Mesothelial cell of epicardium (in vitro differentiated cells): Measurements from ENCODE around the gene OR7G2. TPM values are rescaled to one million over a fixed set of nuclear protein-coding genes. Genes with fewer than 3 reads are reported as not detected.

Experiments
- DNase-seq, 2 experiments: peaks; one replicate each; pipeline ENCODE4 v3.0.0; 2021; ENCODE audit warnings: low spot score in 2 of 2; ENCODE audit not compliant: unreplicated experiment in 2 of 2
- H3K27ac Mint-ChIP-seq: 2 replicates; pipeline ENCODE4 v1.8.0; 2021; ENCODE audit warnings: mixed read lengths
- H3K27me3 Mint-ChIP-seq: 2 replicates; pipeline ENCODE4 v1.8.0; 2021; ENCODE audit warnings: low read depth, mixed read lengths
- H3K36me3 Mint-ChIP-seq: 2 replicates; pipeline ENCODE4 v1.8.0; 2021; ENCODE audit warnings: mixed read lengths
- H3K4me1 Mint-ChIP-seq: 2 replicates; pipeline ENCODE4 v1.8.0; 2021; ENCODE audit warnings: mixed read lengths
- H3K4me3 Mint-ChIP-seq: 2 replicates; pipeline ENCODE4 v1.8.0; 2021; ENCODE audit warnings: mild to moderate bottlenecking, moderate library complexity, mixed read lengths
- H3K9me3 Mint-ChIP-seq: 2 replicates; pipeline ENCODE4 v1.8.0; 2021; ENCODE audit warnings: mixed read lengths
- CTCF ChIP-seq: fragments of 200-600 bp; sonication (generic); IDR thresholded peaks from one replicate; pipeline ENCODE4 v1.5.0; 2021; ENCODE audit warnings: antibody characterized with exemption; ENCODE audit not compliant: unreplicated experiment
- total RNA-seq: library from RNA; stranded (reverse); gene quantifications from 3 replicates; pipeline ENCODE4 v1.2.1, GENCODE V29; 2021

The OR7G2 gene
- total RNA-seq, 1 donor from 2014 or later, result not detected

GRCh38 chr19:9109959-9110358 lies 2.7 kb upstream of the OR7G2 start:
- no peak overlapping the region for H3K27ac Mint-ChIP-seq
- no peak for DNase-seq
- peaks cover 5% of the 10 kb centered on the region for H3K36me3 Mint-ChIP-seq
- H3K27me3 Mint-ChIP-seq, result no peaks in the 10 kb centered on the region
- no peak for TF ChIP-seq CTCF
- H3K4me1 Mint-ChIP-seq, result no peaks in the 10 kb centered on the region
- no peak overlapping the region for H3K4me3 Mint-ChIP-seq
- H3K9me3 Mint-ChIP-seq, result peaks cover 36% of the 10 kb centered on the region

GRCh38 chr19:9086761-9087160 lies 20.5 kb downstream of the OR7G2 start, which contains the start of gene OR1M1:
Gene OR1M1 (plus strand): TSS chr19:9087061. CDS start chr19:9093245, 6,184 bp downstream.
- no peak for TF ChIP-seq CTCF
- DNase-seq, result no peak
- no peaks in the 10 kb centered on the region for H3K36me3 Mint-ChIP-seq
- H3K9me3 Mint-ChIP-seq, result peaks cover 16% of the 10 kb centered on the region
- H3K4me1 Mint-ChIP-seq, result no peaks in the 10 kb centered on the region
- H3K27me3 Mint-ChIP-seq, result no peaks in the 10 kb centered on the region
- H3K27ac Mint-ChIP-seq, result no peak within 1 kb of the TSS
- H3K4me3 Mint-ChIP-seq, result no peak within 1 kb of the TSS

- DNase-seq, result no peak
- Mint-ChIP-seq H3K27ac (peak overlapping the region; percentile 55), H3K9me3 (no peaks in the 10 kb centered on the region), H3K4me3 (no peak overlapping the region), H3K36me3 (no peaks in the 10 kb centered on the region), H3K4me1 (peaks cover 31% of the 10 kb centered on the region), H3K27me3 (no peaks in the 10 kb centered on the region)
- no peak for TF ChIP-seq CTCF
These were observed 28.6 kb downstream of the OR7G2 start for GRCh38 chr19:9078651-9079050.

DNA sequence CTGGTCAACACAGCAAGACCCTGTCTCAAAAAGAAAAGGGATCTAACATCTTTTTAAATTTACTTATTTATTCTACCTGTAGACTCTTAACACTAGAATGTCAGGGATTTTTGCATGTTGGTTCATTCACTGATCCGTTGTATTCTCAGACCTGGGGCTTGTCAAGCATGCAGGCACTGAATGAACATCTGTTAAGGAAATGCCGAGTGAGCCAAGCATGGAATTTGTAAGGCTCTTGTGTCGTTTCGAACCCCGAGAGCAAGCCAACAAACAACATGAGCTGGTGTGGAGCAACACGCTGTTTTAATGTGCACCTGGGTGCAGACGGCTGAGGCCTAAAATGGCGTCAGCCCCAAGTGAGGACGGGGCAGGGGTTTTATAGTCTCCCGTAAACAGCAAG lies 30.4 kb downstream of the OR7G2 start:
- no peaks in the 10 kb centered on the region for H3K9me3 Mint-ChIP-seq
- no peaks in the 10 kb centered on the region for H3K27me3 Mint-ChIP-seq
- H3K36me3 Mint-ChIP-seq, result no peaks in the 10 kb centered on the region
- no peak for TF ChIP-seq CTCF
- peak overlapping the region; percentile 56 for H3K27ac Mint-ChIP-seq
- peaks cover 32% of the 10 kb centered on the region for H3K4me1 Mint-ChIP-seq
- no peak overlapping the region for H3K4me3 Mint-ChIP-seq
- DNase-seq, result no peak

DNA sequence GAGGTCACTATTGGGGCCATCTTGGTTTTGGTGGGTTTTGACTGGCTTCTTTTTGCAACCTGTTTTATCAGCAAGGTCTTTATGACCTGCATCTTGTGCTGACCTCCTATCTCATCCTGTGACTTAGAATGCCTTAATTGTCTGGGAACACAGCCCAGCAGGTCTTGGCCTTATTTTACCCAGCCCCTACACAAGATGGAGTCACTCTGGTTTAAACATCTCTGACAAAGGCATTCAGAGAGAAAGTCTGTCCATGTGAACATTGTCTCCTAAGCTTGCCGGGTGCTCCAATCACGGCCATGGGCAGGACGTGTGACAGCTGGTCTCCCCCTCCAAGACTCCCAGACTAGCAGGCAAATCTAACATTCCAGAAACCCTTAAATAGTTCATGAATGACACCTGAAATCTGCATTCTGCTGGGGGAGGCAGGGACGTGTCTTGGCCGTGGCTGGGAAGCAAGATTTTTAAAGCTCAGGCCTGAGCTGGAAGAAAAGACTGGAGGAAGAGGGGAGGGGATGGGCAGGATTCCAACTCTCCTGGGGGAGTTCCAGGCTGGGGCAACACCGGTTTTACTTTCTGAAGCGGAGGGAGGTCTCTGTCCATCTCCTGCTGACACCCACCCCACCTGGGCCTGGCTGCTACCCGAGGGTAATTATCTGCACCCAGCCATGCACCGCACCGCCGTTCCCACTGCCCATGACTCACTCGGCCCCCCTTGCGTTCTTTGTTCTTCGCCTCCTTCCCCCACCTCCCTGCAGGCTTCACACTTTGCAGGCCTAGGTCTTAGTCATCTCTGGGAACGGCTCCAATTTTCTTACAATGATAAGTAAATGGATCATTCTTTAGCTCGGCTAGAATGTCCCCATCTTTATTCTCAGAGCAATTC lies 32.0 kb downstream of the OR7G2 start:
- DNase-seq, result peak; percentile 84 to 90
- no peaks in the 10 kb centered on the region for H3K27me3 Mint-ChIP-seq
- H3K4me3 Mint-ChIP-seq, result peak overlapping the region; percentile 44
- no peak for TF ChIP-seq CTCF
- H3K27ac Mint-ChIP-seq, result peak overlapping the region; percentile 98
- no peaks in the 10 kb centered on the region for H3K36me3 Mint-ChIP-seq
- H3K9me3 Mint-ChIP-seq, result no peaks in the 10 kb centered on the region
- peaks cover 37% of the 10 kb centered on the region for H3K4me1 Mint-ChIP-seq
